HG02678 (cell line): ENCODE results near the gene LPP.

ENCODE experiments used
- ATAC-seq: cut with Tn5 transposase; IDR thresholded peaks from one replicate; pipeline ENCODE4 v1.9.1; 2021; ENCODE audit warnings: mild to moderate bottlenecking, moderate library complexity; ENCODE audit not compliant: unreplicated experiment

Gene LPP

GRCh38 chr3:188844096-188844495 lies 690.1 kb downstream of the LPP start:
- no peak for ATAC-seq

GRCh38 chr3:188845514-188845913 lies 691.6 kb downstream of the LPP start:
- no peak for ATAC-seq

DNA sequence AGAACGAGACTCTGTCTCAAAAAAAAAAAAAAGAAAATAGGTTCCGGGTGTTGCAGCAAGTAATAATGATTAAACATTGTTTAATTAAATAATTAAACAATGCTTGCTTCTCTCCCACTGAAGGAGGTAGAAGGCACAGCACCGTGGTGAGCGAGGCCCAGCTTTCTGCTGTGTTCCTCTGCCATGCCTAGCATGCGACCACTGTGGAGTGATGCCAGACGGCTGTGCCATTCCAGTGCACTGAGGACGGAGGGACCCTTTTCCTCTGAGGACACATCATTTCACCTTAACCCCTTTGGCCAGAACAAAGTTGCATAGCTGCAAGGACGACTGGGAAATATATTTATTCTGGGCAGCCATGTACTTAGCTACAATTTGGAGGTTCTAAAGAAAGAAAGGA lies 695.0 kb downstream of the LPP start:
- ATAC-seq = no peak

DNA sequence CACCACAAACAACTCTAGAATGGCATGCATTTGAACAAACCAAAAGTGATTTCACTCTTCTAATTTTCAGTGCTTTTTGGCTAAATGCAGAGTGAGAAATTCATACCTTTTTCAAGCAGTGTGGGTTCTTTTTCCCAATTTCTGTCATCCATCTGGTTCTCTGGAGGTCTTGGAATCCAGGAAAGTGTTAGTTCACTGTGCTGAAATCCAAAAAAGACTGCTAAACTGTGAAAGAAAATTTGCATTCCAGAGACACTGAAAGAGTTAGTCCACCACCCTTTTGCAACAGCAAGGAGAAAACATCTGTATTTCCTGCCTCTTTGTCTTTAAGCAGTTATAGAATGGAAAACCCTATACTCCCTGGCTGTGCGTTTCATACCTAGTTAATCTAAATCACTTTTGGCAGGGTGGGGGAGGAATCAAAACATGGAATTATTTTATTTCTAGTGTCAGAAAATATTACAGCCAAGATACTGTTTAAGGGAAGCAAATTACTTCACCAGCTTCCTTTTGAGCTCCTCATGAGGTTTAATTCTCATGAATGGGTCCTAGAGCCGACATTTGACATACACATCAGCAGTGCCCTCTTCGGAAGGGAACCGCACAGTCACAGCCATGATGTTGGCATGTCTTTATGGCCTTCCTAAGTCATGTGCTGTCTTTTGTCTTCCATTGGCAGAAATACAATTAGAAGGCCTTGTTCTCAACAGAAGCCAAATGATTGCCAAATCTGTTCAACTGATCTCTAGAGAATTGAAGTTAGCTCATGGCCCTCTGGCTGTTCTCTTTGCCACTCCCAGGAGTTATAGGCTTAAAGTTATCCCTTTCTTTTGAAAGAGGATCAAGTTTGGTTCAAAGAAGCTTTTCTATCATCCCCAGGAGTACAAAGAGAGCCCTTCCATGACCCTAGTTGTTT lies 700.2 kb downstream of the LPP start:
- ATAC-seq = no peak

DNA sequence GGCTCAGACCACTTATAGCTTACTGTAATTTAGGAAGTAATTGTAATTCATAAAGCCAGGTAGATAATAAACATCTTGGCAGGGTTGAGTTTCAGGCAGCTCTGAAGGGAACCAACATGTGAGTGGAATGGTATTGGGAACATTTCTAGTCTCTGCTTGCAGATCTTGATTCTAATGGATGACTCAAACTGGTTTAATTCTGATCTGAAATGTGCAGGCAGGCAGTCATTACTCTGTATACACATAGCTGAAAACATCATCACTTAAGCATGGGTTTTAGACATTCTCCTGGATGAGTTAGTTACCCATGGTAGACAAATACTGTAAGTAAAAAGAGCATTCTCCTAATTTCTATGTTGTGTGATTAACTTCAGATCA lies 700.8 kb downstream of the LPP start:
- no peak for ATAC-seq

- no peak for ATAC-seq
Observed at GRCh38 chr3:188855675-188856074, 701.7 kb downstream of the LPP start.

GRCh38 chr3:188860147-188860546 lies 706.2 kb downstream of the LPP start:
- no peak for ATAC-seq

DNA sequence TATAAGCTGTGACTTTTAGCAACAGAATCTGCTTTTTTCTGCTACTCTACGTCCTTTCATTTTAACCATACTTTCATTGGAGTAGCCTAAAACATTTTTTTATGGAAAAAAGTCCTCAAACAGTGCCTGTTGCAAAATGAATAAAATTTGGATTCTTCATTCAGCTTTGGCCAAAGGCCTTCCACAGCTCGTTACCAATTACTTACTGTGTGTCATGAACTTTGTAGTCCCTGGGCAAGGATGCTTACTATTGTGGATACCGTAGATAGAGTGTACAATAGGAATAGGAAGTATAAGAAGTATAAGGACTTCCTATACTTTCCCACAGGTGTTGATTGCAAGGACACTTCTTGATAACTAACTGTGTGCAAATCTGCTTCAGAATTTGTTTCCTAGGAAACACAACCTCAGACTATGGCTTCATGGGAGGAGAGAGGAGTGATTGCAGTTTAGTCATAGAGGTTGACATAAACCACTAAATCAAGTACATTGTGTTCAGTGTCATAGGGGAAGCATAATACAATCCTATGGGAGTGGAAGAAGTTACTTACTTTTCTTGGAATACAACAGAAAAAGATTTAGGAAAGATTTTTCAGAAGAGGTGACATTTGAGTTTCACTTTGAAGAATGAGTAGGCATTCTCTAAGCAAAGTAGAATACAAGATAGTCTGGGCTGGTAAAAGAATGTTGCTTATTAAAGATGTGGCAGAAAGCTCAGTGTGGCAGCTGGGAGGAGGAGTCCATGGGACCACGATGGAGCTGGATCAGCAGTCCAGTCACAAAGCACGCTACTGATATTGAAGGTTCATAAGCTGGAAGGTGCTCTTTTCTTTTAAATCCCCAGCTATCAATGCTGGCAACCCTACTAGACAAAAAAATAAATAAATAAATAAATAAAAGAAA lies 708.1 kb downstream of the LPP start:
- no peak for ATAC-seq

DNA sequence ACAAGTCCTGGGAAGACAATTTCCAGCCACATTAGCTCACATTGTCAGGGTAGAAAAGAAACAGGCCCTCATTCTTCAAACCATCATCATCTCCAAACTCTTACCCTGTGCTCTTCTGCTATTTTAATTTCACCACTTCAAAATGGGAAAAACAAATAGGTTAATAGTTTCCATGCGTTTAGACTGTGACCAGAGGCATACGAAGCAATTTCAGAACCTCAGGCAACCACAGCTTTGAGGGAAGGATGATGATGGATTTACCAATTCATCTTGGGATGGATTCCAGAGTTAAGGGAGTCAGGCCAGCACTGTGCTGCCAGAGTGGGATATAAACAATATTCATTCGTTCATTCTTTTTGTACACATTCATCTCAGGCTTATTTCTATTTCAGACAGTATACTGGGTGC lies 710.0 kb downstream of the LPP start:
- ATAC-seq = no peak

DNA sequence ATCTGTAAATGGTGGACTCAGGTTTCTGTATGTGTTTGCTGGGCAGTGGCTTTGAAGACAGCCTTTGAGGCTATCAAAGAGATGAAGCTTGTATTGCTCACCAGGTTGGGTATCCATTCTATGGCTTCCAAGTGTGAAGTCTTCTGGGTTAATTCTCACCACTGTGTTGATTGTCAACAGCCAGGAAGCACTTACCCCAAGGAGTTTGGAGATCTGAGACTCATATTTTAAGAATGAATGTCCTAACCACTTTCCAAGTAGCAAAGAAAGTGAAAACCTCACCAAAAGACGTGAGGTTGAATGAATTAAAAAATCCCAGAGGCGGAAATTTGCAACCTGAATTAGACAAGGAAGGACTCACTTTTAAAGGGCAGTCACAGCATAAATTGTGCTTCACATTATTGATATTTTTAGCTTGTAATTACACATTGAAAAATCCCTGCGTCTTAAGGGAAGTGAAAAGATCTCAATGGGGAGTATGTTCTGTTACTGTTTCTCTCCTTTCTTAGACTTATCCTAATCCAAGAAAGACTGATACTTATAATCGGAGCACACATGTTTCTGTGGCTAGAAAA lies 713.8 kb downstream of the LPP start:
- ATAC-seq = no peak

GRCh38 chr3:188868803-188869202 lies 714.8 kb downstream of the LPP start:
- no peak for ATAC-seq

DNA sequence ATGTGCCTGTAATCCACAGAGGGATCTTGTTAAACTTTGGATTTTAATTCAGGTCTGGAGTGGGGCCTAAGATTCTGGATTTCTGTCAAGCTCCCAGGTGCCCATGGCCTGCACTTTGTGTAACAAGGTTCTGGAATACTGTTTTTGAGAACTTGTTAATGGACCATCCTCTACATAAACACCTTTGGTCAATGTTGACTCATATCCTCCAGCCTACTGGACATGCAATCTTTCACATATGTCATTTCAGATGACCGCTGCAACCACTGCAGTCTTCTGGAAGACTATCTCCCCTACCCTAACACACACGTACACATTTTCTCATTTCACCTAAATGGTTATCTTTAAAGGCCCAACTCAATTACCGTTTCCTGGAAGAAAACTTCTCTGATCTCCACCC lies 715.7 kb downstream of the LPP start:
- no peak for ATAC-seq

DNA sequence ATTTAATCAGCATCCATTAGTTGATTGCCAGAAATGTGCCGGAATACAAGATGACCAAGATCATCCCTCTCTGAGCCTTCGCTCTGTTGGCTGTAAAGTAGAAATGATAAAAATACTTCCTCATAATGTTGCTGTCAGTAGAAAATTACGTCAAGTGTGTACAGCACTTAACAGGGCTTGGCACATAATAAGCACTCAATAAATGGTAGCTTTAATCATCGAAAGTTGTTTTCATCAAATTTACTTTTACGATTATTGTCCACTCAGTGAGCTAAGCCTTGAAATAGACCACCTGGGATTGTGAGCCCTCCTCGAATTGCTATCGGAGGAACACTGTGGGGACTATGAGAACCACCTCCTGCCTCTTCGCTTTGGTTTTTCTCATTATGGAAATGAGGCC lies 716.5 kb downstream of the LPP start:
- ATAC-seq = no peak

GRCh38 chr3:188874576-188874975 lies 720.6 kb downstream of the LPP start:
- ATAC-seq = no peak

DNA sequence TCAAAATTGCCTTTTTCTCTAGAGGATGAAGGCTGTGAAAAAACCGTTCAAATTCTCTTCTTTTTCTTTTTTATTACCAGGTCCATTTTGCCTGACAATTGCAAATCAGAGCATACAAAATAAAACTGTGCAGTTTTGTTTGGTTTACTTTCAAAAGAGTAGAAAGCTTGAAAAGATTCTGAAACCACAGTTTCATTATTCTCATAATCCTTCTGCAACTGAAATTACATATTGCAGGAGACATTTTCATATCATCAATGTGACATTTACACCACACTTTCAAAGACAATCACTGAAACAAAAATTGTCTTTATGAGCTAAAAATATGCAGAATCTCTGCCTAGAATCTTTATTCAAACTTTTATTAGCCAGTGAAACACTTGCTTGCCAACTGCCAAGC lies 721.5 kb downstream of the LPP start:
- ATAC-seq = no peak

DNA sequence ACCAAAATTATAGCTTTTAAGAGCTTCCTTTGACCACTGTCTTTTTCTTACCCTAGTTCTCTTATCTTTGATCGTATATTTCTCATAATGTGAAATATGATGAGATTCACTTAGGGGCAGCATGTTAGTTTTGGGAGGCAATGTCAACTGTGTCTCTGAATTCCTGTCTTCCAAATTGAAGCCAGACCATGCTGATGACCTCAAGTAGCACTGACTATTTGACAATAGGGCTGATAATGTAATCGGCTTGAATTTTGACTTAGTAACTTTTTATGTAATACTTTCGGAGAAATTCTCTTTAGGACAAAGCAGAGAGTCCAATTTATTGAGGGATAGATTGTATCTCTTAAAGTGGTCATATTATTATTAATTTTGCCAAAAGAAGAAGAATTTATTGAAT lies 722.4 kb downstream of the LPP start:
- no peak for ATAC-seq

DNA sequence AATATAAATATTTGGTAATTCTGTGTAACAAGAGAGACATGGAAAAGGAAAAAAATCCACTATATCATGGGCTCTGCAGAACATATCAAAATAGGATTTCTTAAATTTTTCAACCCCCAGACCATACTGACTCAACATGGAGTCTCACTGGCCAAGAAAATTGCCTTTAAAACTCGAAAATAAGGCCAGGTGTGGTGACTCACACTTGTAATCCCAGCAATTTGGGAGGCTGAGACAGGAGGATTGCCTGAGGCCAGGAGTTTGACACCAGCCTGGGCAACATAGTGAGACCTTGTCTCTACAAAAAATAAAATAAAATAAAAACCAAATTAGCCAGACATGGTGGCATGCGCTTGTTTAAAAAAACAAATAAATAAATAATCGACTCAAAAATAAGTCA lies 723.4 kb downstream of the LPP start:
- no peak for ATAC-seq

GRCh38 chr3:188878076-188878475 lies 724.1 kb downstream of the LPP start:
- ATAC-seq = no peak

- no peak for ATAC-seq
Observed at GRCh38 chr3:188881954-188882641, 728.1 kb downstream of the LPP start.

DNA sequence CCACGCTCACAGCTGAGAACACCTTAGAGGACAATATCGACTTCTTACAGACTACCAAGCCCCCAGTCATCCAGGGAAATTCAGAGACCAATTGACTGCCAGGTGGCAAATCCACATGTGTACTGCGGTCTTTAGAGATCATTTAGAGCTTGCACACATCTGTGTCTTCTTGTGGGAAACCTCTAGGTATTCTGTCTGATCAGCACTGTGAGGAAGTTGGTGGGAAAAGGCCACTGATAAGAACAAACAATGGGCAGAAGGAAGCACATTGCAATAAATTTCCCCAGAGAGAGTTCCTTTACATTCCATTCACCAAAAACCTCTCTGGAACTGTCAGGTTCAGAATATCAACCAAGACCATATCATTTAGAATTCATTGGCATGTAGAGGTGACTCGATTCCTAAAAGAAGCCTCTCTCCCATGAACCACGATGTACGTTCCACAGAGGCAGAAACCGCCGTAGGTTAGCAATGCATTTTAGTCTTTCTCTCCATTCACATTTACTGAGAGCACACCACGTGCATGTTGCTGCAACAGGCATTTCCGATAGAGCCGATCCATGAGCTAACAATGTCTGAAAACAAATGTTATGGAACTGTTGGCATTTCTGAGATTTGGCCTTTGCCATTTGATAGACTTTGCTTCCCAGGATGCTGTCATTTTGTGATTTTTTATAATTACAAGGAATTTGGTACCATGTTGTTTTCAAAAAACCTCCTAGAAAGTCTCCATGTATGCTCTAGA lies 730.5 kb downstream of the LPP start:
- ATAC-seq = no peak
